ENCODE data around the gene KLHDC3. TPM values are rescaled to one million over a fixed set of nuclear protein-coding genes. Genes with fewer than 3 reads are reported as not detected.

Gene KLHDC3
- polyA plus RNA-seq, 1 experiment, result 41.3 TPM

GRCh38 chr6:43029120-43029519 lies 15.1 kb downstream of the KLHDC3 start:
- ChIA-PET POLR2A (interaction anchor here (0.6 to 1.5 kb wide), 2 partner anchors 25 to 135 kb away, joined by 4 to 5 read pairs; partner anchors contain the start of gene CUL7), CTCF (interaction anchor here (1.0 kb wide), 1 partner anchor 33 kb away, joined by 3 read pairs; no protein-coding TSS in a partner anchor)
- no peak overlapping the region for H3K4me3 ChIP-seq (ENCODE audit: low read depth, low read length)
- no peaks in the 10 kb centered on the region for H3K27me3 ChIP-seq (ENCODE audit: control insufficient read depth, insufficient read depth, low read length)
- H3K27ac ChIP-seq (ENCODE audit: low read depth, low read length), result peak overlapping the region; percentile 11
- TF ChIP-seq, protein P1, sequence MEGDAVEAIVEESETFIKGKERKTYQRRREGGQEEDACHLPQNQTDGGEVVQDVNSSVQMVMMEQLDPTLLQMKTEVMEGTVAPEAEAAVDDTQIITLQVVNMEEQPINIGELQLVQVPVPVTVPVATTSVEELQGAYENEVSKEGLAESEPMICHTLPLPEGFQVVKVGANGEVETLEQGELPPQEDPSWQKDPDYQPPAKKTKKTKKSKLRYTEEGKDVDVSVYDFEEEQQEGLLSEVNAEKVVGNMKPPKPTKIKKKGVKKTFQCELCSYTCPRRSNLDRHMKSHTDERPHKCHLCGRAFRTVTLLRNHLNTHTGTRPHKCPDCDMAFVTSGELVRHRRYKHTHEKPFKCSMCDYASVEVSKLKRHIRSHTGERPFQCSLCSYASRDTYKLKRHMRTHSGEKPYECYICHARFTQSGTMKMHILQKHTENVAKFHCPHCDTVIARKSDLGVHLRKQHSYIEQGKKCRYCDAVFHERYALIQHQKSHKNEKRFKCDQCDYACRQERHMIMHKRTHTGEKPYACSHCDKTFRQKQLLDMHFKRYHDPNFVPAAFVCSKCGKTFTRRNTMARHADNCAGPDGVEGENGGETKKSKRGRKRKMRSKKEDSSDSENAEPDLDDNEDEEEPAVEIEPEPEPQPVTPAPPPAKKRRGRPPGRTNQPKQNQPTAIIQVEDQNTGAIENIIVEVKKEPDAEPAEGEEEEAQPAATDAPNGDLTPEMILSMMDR (IDR thresholded peaks at IDR 0.05; ENCODE audit: low read depth, low read length), result no peak
- DNase-seq (ENCODE audit: low read depth, low spot score), result no peak
- H3K9me3 ChIP-seq (ENCODE audit: control insufficient read depth, insufficient read depth, low read length), result no peaks in the 10 kb centered on the region

- ChIA-PET CTCF (interaction anchor here (1.2 to 1.9 kb wide), 2 partner anchors 111 to 131 kb away, joined by 3 to 5 read pairs; no protein-coding TSS in a partner anchor), POLR2A (interaction anchor here (0.7 to 1.9 kb wide), 3 partner anchors 11 to 142 kb away, joined by 4 to 12 read pairs (median 6); partner anchors contain the start of genes KLHDC3 and RRP36)
- TF ChIP-seq, protein P1 (IDR thresholded peaks at IDR 0.05; ENCODE audit: low read depth, low read length), result no peak
- no peak overlapping the region for H3K4me3 ChIP-seq (ENCODE audit: low read depth, low read length)
- H3K27ac ChIP-seq (ENCODE audit: low read depth, low read length), result no peak overlapping the region
- H3K27me3 ChIP-seq (ENCODE audit: control insufficient read depth, insufficient read depth, low read length), result no peaks in the 10 kb centered on the region
- H3K9me3 ChIP-seq (ENCODE audit: control insufficient read depth, insufficient read depth, low read length), result no peaks in the 10 kb centered on the region
- no peak for DNase-seq (ENCODE audit: low read depth, low spot score)
Measured at GRCh38 chr6:43032326-43032725, 18.3 kb downstream of the KLHDC3 start.

DNA sequence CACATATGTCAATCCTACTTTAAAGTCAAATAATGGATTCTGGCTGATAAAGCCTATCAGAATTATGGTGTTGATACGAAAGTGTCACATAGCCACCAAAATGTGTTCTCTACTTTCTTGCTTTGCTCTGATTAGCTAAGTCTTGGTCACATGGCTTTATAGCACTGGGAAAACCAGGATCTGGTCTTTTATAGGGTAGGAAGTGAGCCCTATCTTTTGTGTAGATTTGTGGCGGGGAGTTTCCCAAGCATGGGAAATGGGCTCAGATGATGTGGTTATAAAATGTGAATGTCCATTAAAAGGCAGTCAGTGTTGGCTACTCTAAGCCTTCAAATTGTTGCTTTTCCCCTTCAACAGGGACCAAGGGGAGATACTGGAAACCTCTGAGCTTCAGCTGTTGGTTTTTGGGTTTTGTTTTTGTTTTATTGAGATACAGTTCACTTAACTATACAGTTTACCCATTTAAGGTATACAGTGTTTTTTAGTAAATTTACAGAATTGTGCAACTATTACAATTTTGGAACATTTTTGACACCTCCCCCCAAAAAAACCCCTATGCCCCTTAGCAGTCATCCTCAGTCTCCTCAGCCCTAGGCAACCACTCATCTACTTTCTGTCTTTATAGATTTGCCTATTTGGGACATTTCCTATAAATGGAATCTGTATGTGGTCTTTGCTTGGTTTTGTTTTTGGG lies 19.6 kb downstream of the KLHDC3 start:
- Histone ChIP-seq H3K27ac (ENCODE audit: low read depth, low read length) (no peak overlapping the region), H3K9me3 (ENCODE audit: control insufficient read depth, insufficient read depth, low read length) (no peaks in the 10 kb centered on the region), H3K27me3 (ENCODE audit: control insufficient read depth, insufficient read depth, low read length) (no peaks in the 10 kb centered on the region), H3K4me3 (ENCODE audit: low read depth, low read length) (no peak overlapping the region)
- ChIA-PET CTCF (interaction anchor here (0.6 to 1.9 kb wide), 3 partner anchors 10 to 133 kb away, joined by 3 to 6 read pairs (median 5); no protein-coding TSS in a partner anchor), POLR2A (interaction anchor here (1.5 to 1.9 kb wide), 2 partner anchors 12 to 19 kb away, joined by 6 to 12 read pairs; partner anchors contain the start of genes KLHDC3 and RRP36)
- no peak for DNase-seq (ENCODE audit: low read depth, low spot score)
- TF ChIP-seq, protein P1 (IDR thresholded peaks at IDR 0.05; ENCODE audit: low read depth, low read length), result no peak

DNA sequence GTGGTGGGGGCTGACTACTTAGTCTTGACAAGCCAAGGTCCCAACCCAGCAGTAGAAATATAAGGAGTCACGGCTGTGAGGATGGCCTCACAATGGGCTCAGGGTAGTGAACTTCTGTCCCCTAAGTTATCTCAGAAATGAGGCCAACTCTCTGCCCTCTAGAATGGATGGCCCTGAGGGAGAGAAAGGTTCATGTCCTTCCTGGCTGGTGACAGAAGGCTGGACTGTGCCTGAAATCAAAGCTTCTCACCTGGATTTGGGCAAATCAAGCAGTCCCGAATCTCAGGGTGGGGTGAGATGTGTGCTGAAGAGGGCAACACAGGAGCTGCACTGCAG lies 20.1 kb downstream of the KLHDC3 start:
- no peaks in the 10 kb centered on the region for H3K9me3 ChIP-seq (ENCODE audit: control insufficient read depth, insufficient read depth, low read length)
- TF ChIP-seq, protein P1 (IDR thresholded peaks at IDR 0.05; ENCODE audit: low read depth, low read length), result no peak
- H3K4me3 ChIP-seq (ENCODE audit: low read depth, low read length), result no peak overlapping the region
- H3K27me3 ChIP-seq (ENCODE audit: control insufficient read depth, insufficient read depth, low read length), result no peaks in the 10 kb centered on the region
- no peak for DNase-seq (ENCODE audit: low read depth, low spot score)
- ChIA-PET POLR2A (no interaction called here), CTCF (no interaction called here)
- no peak overlapping the region for H3K27ac ChIP-seq (ENCODE audit: low read depth, low read length)

Data from AG04450 (cell line).